Gastroesophageal sphincter (tissue), 4 donors: ENCODE results near the gene AIFM3. TPM values are rescaled to one million over a fixed set of nuclear protein-coding genes. Genes with fewer than 3 reads are reported as not detected.

ENCODE experiments used
- ATAC-seq: fragments of 150-250 bp; one replicate; pipeline ENCODE4 v1.9.1; 2016; ENCODE audit warnings: mild to moderate bottlenecking, moderate library complexity
- H3K27ac ChIP-seq, 4 donors: fragments of 200-600 bp; sonication (generic) in 3 of 4; 1 replicate in 3 of 4; 2 replicates in 1 of 4; pipeline ENCODE4 v1.5.1; 2016 to 2019
- H3K27me3 ChIP-seq: fragments of 200-600 bp; sonication (generic); one replicate; pipeline ENCODE4 v1.5.1; 2019
- H3K36me3 ChIP-seq, 2 donors: fragments of 200-600 bp; sonication (generic); one replicate each; pipeline ENCODE4 v1.5.1; 2019; ENCODE audit warnings: control low read depth in 1 of 2
- H3K4me1 ChIP-seq, 3 donors: fragments of 200-600 bp; sonication (generic); 1 replicate in 2 of 3; 2 replicates in 1 of 3; pipeline ENCODE4 v1.5.1; 2016 to 2019; ENCODE audit warnings: control low read depth in 2 of 3
- H3K4me3 ChIP-seq, 2 donors: fragments of 200-600 bp; sonication (generic); one replicate each; pipeline ENCODE4 v1.5.1; 2019; ENCODE audit warnings: mild to moderate bottlenecking in 1 of 2, moderate library complexity in 1 of 2
- H3K9me3 ChIP-seq, 3 donors: fragments of 200-600 bp; sonication (generic); one replicate each; pipeline ENCODE4 v1.5.1; 2017 to 2019; ENCODE audit warnings: control low read depth in 2 of 3
- CTCF ChIP-seq, 4 experiments: fragments of 200-600 bp in 2 of 4; fragments of 450-650 bp in 2 of 4; sonication (generic) in 1 of 4; IDR thresholded peaks; one replicate each; pipeline ENCODE4 v1.5.1; 2017 to 2019; ENCODE audit warnings: antibody characterized with exemption in 4 of 4, mild to moderate bottlenecking in 2 of 4, moderate library complexity in 2 of 4
- EP300 ChIP-seq: sonication (generic); formaldehyde crosslinking; IDR thresholded peaks from one replicate; pipeline ENCODE4 v1.6.1; 2017; ENCODE audit warnings: antibody characterized with exemption, mild to moderate bottlenecking
- POLR2A ChIP-seq, 2 donors: fragments of 450-650 bp; IDR thresholded peaks; one replicate each; pipeline ENCODE4 v1.6.1; 2017; ENCODE audit warnings: antibody characterized with exemption in 2 of 2, mild to moderate bottlenecking in 2 of 2, moderate library complexity in 1 of 2
- POLR2AphosphoS5 ChIP-seq: sonication (generic); formaldehyde crosslinking; IDR thresholded peaks from one replicate; pipeline ENCODE4 v1.6.1; 2017; ENCODE audit warnings: antibody characterized with exemption
- WGBS, 2 donors: methylation state at CpG; one replicate each; pipeline ENCODE4 v1.1.5; 2018; ENCODE audit warnings: low coverage in 1 of 2; 5-methylcytosine and 5-hydroxymethylcytosine counted together
- total RNA-seq, 4 donors: library from RNA; depleted of rRNA; stranded (reverse); fragments of >200 nt; gene quantifications; one replicate each; pipeline ENCODE4 v1.1.0, GENCODE V29; 2016

Gene AIFM3
- total RNA-seq, 4 donors from 2014 or later = 0.27 to 3.2 (median 2.0) TPM; not detected in 1

- H3K4me3 ChIP-seq = no peak overlapping the region
- no peak for TF ChIP-seq EP300
- no peak for TF ChIP-seq POLR2A (IDR thresholded peaks at IDR 0.05)
- no peak for TF ChIP-seq CTCF (IDR thresholded peaks at IDR 0.05)
- no peak for TF ChIP-seq POLR2AphosphoS5
- ATAC-seq = no peak
- WGBS, 2 donors = 50 to 83% methylated on average over 1 to 2 of the region's 14 CpGs
- no peaks in the 10 kb centered on the region for H3K9me3 ChIP-seq
- peaks cover 38% of the 10 kb centered on the region for H3K27me3 ChIP-seq
- H3K4me1 ChIP-seq = peaks cover 0 to 14% (median under 1%) of the 10 kb centered on the region in 3 donors
- no peak overlapping the region for H3K27ac ChIP-seq
- no peaks in the 10 kb centered on the region for H3K36me3 ChIP-seq
Measured at GRCh38 chr22:21026783-21027692, 60.0 kb downstream of the AIFM3 start.

- Histone ChIP-seq H3K4me3 (no peak overlapping the region), H3K27ac (no peak overlapping the region), H3K4me1 (peaks cover 0 to 22% (median 5%) of the 10 kb centered on the region in 3 donors), H3K27me3 (peaks cover 53% of the 10 kb centered on the region), H3K9me3 (no peaks in the 10 kb centered on the region), H3K36me3 (no peaks in the 10 kb centered on the region)
- no peak for ATAC-seq
- TF ChIP-seq POLR2A (IDR thresholded peaks at IDR 0.05) (no peak), EP300 (no peak), CTCF (IDR thresholded peaks at IDR 0.05) (no peak), POLR2AphosphoS5 (no peak)
- no CpG with 5 or more reads among the region's 13 CpGs for WGBS, 2 donors
Measured at GRCh38 chr22:21028277-21029251, 61.5 kb downstream of the AIFM3 start.

- 60% methylated on average over 3 of the region's 12 CpGs; no CpG with 5 or more reads in 1 of the 2 donors for WGBS, 2 donors
- Histone ChIP-seq H3K27me3 (peaks cover 60% of the 10 kb centered on the region), H3K27ac (no peak overlapping the region), H3K9me3 (no peaks in the 10 kb centered on the region), H3K36me3 (no peaks in the 10 kb centered on the region), H3K4me3 (no peak overlapping the region), H3K4me1 (peaks cover 0 to 22% (median 5%) of the 10 kb centered on the region in 3 donors)
- ATAC-seq = no peak
- TF ChIP-seq CTCF (IDR thresholded peaks at IDR 0.05) (no peak), EP300 (no peak), POLR2AphosphoS5 (no peak), POLR2A (IDR thresholded peaks at IDR 0.05) (no peak)
Measured at GRCh38 chr22:21029486-21030025, 62.5 kb downstream of the AIFM3 start.

DNA sequence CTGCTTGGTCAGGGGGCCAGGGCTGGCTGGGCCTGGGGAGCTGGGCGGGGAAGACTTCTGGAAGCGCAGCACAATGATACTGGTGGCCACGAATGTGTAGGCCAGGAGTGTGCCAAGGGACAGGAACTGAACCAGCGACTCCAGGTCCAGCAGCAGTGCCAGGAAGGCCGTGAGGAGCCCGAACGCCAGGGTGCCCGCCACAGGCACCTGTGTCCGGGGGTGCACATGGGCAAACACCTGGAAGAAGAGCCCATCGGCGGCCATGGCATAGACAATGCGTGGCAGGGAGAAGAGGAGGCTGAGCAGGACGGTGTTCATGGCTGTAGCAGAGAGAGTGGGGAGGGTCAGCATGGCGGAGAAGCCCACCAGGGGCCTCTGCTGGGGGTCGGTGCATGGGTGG lies 63.0 kb downstream of the AIFM3 start:
- 67 to 90% methylated on average over 3 to 9 of the region's 15 CpGs for WGBS, 2 donors
- peaks cover 0 to 22% (median 5%) of the 10 kb centered on the region in 3 donors for H3K4me1 ChIP-seq
- H3K27ac ChIP-seq = no peak overlapping the region
- H3K9me3 ChIP-seq = no peaks in the 10 kb centered on the region
- H3K36me3 ChIP-seq = no peaks in the 10 kb centered on the region
- no peak overlapping the region for H3K4me3 ChIP-seq
- ATAC-seq = no peak
- no peak for TF ChIP-seq POLR2A (IDR thresholded peaks at IDR 0.05)
- TF ChIP-seq POLR2AphosphoS5 = no peak
- H3K27me3 ChIP-seq = peaks cover 60% of the 10 kb centered on the region

Other genes with a start within 250 kb of the AIFM3 start
- under 1 TPM in 1 of 4 donors, not detected in 3; 0.15 TPM for gene SERPIND1, start 193.1 kb upstream of the AIFM3 start, total RNA-seq
- gene PI4KA, start 108.4 kb upstream of the AIFM3 start, total RNA-seq = 100 to 1,000 TPM in 2 of 4 donors, 10 to 100 TPM in 2; 45.7 to 113 (median 87.5) TPM
- 10 to 100 TPM; 22.1 to 33.8 (median 27.1) TPM for gene SNAP29, start 108.2 kb upstream of the AIFM3 start, total RNA-seq
- 10 to 100 TPM; 42.5 to 55.8 (median 46.0) TPM for gene CRKL, start 49.8 kb upstream of the AIFM3 start, total RNA-seq
- gene LZTR1, start 15.0 kb downstream of the AIFM3 start, total RNA-seq = 10 to 100 TPM; 45.4 to 63.0 (median 53.4) TPM
- 10 to 100 TPM; 38.5 to 49.0 (median 42.5) TPM for gene THAP7, start 34.9 kb downstream of the AIFM3 start, total RNA-seq
- gene P2RX6, start 47.9 kb downstream of the AIFM3 start, total RNA-seq = under 1 TPM in 3 of 4 donors, not detected in 1; 0.35 to 0.47 (median 0.40) TPM
- gene SLC7A4, start 65.3 kb downstream of the AIFM3 start, total RNA-seq = 1 to 10 TPM in 1 of 4 donors, under 1 TPM in 3; 0.23 to 1.2 (median 0.37) TPM
- not detected for gene LRRC74B, start 78.7 kb downstream of the AIFM3 start, total RNA-seq